Body of pancreas (tissue), 4 donors: ENCODE data around the gene NINL. TPM values are rescaled to one million over a fixed set of nuclear protein-coding genes. Genes with fewer than 3 reads are reported as not detected.

Experiments
- ATAC-seq: fragments of 150-250 bp; one replicate; pipeline ENCODE4 v1.9.1; 2016
- DNase-seq, 4 donors: peaks; one replicate each; pipeline ENCODE4 v3.0.0-alpha.2; 2019
- H3K27ac ChIP-seq, 4 donors: fragments of 200-600 bp; sonication (generic); 1 replicate in 3 of 4; 2 replicates in 1 of 4; pipeline versions ENCODE4 v1.5.1 to v1.6.1; 2016 to 2019; ENCODE audit warnings: mild to moderate bottlenecking in 1 of 4, mixed read lengths in 1 of 4, moderate library complexity in 1 of 4
- H3K27me3 ChIP-seq, 2 donors: fragments of 200-600 bp; sonication (generic); one replicate each; pipeline ENCODE4 v1.6.0; 2016; ENCODE audit warnings: mild to moderate bottlenecking in 1 of 2
- H3K36me3 ChIP-seq, 2 donors: fragments of 200-600 bp; sonication (generic); replicated peaks in 1 of 2; 2 replicates each; pipeline ENCODE4 v1.5.1; 2016; ENCODE audit warnings: low read depth in 2 of 2; ENCODE audit not compliant: insufficient read depth in 1 of 2
- H3K4me1 ChIP-seq: fragments of 200-600 bp; sonication (generic); one replicate; pipeline ENCODE4 v1.6.0; 2016
- H3K4me3 ChIP-seq, 2 donors: fragments of 200-600 bp; sonication (generic); 1 replicate in 1 of 2; 2 replicates in 1 of 2; pipeline ENCODE4 v1.5.1; 2016 to 2019
- H3K9me3 ChIP-seq, 3 donors: fragments of 200-600 bp; sonication (generic); 1 replicate in 2 of 3; 2 replicates in 1 of 3; pipeline ENCODE4 v1.5.1; 2016
- POLR2A ChIP-seq, 3 donors: fragments of 450-650 bp; IDR thresholded peaks; one replicate each; pipeline ENCODE4 v1.6.1; 2016; ENCODE audit warnings: antibody characterized with exemption in 3 of 3, mild to moderate bottlenecking in 2 of 3
- WGBS, 2 donors: methylation state at CpG; one replicate each; pipeline ENCODE4 v1.1.5; 2017; 5-methylcytosine and 5-hydroxymethylcytosine counted together
- intact Hi-C: fragments of 100-400 bp; cut with DNase I; formaldehyde crosslinking; loops from one replicate; pipeline ENCODE4 v1.15.1; 2023
- total RNA-seq, 2 donors: library from RNA; depleted of rRNA; stranded (reverse); fragments of >200 nt; gene quantifications; one replicate each; pipeline ENCODE4 v1.1.0, GENCODE V29; 2016
- TF ChIP-seq, protein P1 (sequence below), 7 experiments: fragments of 450-650 bp in 4 of 7; fragments of 200-600 bp in 3 of 7; sonication (generic) in 3 of 7; IDR thresholded peaks; one replicate each; pipeline ENCODE4 v1.5.1; 2016 to 2019; ENCODE audit warnings: antibody characterized with exemption in 7 of 7

NINL gene
- total RNA-seq, 2 donors from 2014 or later: 6.7 to 34.9 TPM

DNA sequence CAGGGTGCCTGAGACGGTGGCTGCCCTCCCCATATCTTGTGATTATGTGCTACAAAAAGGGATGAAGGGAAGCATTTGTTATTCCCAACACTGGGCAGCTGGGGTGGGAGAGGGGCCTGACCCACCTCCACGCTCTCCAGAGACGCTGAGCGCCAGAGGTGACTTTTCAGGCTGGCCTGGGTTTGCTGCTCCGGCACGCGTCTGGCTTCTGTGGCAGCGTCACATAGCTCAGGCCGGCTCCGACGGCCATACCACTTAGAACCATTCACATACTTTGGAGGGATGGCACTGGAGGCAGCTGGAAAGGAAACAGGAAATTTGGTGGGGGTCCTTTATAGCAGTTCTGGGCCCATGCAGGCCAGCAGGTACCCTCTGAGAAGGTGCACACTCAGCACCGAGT lies 72.6 kb downstream of the NINL start:
- TF ChIP-seq, protein P1, sequence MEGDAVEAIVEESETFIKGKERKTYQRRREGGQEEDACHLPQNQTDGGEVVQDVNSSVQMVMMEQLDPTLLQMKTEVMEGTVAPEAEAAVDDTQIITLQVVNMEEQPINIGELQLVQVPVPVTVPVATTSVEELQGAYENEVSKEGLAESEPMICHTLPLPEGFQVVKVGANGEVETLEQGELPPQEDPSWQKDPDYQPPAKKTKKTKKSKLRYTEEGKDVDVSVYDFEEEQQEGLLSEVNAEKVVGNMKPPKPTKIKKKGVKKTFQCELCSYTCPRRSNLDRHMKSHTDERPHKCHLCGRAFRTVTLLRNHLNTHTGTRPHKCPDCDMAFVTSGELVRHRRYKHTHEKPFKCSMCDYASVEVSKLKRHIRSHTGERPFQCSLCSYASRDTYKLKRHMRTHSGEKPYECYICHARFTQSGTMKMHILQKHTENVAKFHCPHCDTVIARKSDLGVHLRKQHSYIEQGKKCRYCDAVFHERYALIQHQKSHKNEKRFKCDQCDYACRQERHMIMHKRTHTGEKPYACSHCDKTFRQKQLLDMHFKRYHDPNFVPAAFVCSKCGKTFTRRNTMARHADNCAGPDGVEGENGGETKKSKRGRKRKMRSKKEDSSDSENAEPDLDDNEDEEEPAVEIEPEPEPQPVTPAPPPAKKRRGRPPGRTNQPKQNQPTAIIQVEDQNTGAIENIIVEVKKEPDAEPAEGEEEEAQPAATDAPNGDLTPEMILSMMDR (IDR thresholded peaks at IDR 0.05): no peak
- TF ChIP-seq POLR2A (IDR thresholded peaks at IDR 0.05): no peak
- Histone ChIP-seq H3K36me3 (peaks cover 0 to 16% of the 10 kb centered on the region in 2 donors), H3K27ac (no peak overlapping the region), H3K4me1 (peaks cover 7% of the 10 kb centered on the region), H3K27me3 (no peaks in the 10 kb centered on the region), H3K4me3 (no peak overlapping the region), H3K9me3 (peaks cover 0 to 25% (median 0%) of the 10 kb centered on the region in 3 donors)
- no peak for DNase-seq
- 91 to 98% methylated on average over 12 of the region's 12 CpGs for WGBS, 2 donors
- ATAC-seq: no peak
- intact Hi-C loops: no loop called here

DNA sequence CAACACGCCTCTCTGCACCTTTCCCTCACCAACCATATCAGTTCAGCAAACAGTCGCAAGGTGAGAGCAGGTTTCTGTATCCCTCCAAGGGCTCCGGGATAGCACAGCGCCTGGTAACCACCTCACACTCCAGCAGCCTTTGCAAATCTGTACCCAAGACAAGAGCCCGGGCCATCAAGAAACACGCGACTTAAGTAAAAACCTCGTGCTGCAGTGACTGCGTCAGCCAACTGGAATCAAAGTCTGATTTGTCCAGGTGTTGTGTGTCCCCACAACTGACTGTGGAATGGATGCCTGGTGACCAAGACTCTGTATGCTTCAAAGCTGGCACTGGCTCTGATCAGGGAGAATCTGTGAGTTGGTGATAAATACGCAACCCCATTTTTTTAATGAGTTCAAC lies 74.1 kb downstream of the NINL start:
- TF ChIP-seq POLR2A (IDR thresholded peaks at IDR 0.05): no peak
- TF ChIP-seq, protein P1 (IDR thresholded peaks at IDR 0.05): no peak
- no peak overlapping the region for H3K27ac ChIP-seq
- no peak for DNase-seq
- intact Hi-C loops: no loop called here
- H3K27me3 ChIP-seq: no peaks in the 10 kb centered on the region
- 90 to 93% methylated on average over 10 of the region's 10 CpGs for WGBS, 2 donors
- no peak for ATAC-seq
- peaks cover 0 to 25% (median 0%) of the 10 kb centered on the region in 3 donors for H3K9me3 ChIP-seq
- H3K4me1 ChIP-seq: peaks cover 11% of the 10 kb centered on the region
- peaks cover 0 to 16% of the 10 kb centered on the region in 2 donors for H3K36me3 ChIP-seq
- no peak overlapping the region for H3K4me3 ChIP-seq

DNA sequence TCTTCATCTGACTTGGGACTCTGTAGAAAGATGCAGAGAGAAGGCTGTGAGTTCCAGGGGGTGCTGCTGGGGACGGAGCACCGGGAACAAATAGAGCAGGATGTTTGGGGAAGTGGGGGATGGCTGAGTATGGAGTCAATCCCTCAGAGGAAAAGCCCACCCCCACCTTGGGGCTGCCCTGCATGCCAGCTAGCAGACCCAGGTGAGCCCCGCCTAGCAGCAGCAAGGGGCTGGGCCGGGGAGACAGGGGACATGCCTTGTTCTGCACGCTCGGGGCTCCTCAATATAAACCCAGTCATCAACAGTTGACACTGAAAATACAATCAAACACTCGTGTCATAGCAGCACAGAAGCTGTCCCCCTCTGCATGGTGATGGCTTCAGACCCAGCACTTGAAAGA lies 74.6 kb downstream of the NINL start:
- Histone ChIP-seq H3K27ac (no peak overlapping the region), H3K27me3 (no peaks in the 10 kb centered on the region), H3K4me1 (peaks cover 11% of the 10 kb centered on the region), H3K4me3 (no peak overlapping the region), H3K36me3 (peaks cover 0 to 16% of the 10 kb centered on the region in 2 donors), H3K9me3 (peaks cover 0 to 22% (median 0%) of the 10 kb centered on the region in 3 donors)
- DNase-seq: no peak
- intact Hi-C loops: no loop called here
- TF ChIP-seq, protein P1 (IDR thresholded peaks at IDR 0.05): no peak
- no peak for TF ChIP-seq POLR2A (IDR thresholded peaks at IDR 0.05)
- ATAC-seq: no peak
- 90 to 93% methylated on average over 7 of the region's 7 CpGs for WGBS, 2 donors

DNA sequence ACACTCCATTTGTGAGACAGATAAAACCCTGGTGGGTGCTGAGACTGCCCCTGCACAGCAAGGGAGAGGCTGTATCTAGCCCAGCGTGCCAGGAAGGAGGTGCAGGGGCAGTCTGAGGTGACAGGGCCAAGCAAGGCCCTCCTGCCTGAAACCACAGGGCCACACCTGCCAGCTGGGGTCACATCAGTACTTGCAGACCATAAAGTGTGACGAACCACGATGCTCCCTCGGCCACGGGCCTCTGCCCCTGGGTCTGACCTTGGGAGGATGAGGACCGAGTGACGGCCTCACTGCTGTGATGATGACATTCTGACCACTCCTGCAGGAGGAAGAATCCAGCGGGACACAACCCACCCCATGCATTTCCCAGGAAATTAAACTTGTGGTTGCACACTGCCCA lies 75.1 kb downstream of the NINL start:
- WGBS, 2 donors: 92 to 100% methylated on average over 6 to 8 of the region's 8 CpGs
- DNase-seq (no peak), ATAC-seq (no peak)
- H3K36me3 ChIP-seq: peaks cover 0 to 15% of the 10 kb centered on the region in 2 donors
- H3K27ac ChIP-seq: no peak overlapping the region
- intact Hi-C loops: no loop called here
- no peak for TF ChIP-seq POLR2A (IDR thresholded peaks at IDR 0.05)
- TF ChIP-seq, protein P1 (IDR thresholded peaks at IDR 0.05): no peak
- peaks cover 0 to 17% (median 0%) of the 10 kb centered on the region in 3 donors for H3K9me3 ChIP-seq
- peaks cover 11% of the 10 kb centered on the region for H3K4me1 ChIP-seq
- H3K4me3 ChIP-seq: no peak overlapping the region
- H3K27me3 ChIP-seq: no peaks in the 10 kb centered on the region

DNA sequence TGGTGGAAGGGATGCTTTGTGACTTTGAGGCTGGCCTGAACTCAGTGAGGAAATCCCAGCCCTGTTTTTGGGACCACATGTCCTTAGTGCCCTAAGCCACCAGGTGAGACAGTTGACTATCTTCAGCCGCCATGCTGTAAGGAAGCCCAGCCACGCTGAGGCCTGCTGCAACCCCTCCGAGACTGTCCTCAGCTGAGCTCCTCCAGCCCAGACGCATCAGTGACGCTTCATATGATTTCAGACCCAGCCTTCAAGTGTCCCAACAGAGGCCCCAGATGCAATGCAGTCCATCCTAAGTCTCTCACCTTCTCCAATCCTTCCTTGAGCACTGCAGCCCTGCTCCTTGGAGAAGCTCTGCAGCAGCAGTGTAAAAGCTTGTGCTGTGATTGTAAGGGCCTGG lies 76.2 kb downstream of the NINL start:
- ATAC-seq (no peak), DNase-seq (no peak)
- 94 to 100% methylated on average over 5 of the region's 5 CpGs for WGBS, 2 donors

More for the DNA sequence above, 76.2 kb downstream of the NINL start:
- H3K36me3 ChIP-seq: peaks cover 0 to 4% of the 10 kb centered on the region in 2 donors
- peaks cover 11% of the 10 kb centered on the region for H3K4me1 ChIP-seq
- no peak overlapping the region for H3K4me3 ChIP-seq
- H3K27ac ChIP-seq: no peak overlapping the region
- TF ChIP-seq, protein P1 (IDR thresholded peaks at IDR 0.05): no peak
- TF ChIP-seq POLR2A (IDR thresholded peaks at IDR 0.05): no peak
- no peaks in the 10 kb centered on the region for H3K27me3 ChIP-seq
- peaks cover 0 to 6% (median 0%) of the 10 kb centered on the region in 3 donors for H3K9me3 ChIP-seq
- intact Hi-C loops: no loop called here
